Keratinocyte (primary cell): Measurements from ENCODE around the gene BTBD3.

Experiments
- CTCF ChIP-seq, 3 experiments: IDR thresholded peaks in 1 of 3; conservative IDR thresholded peaks in 1 of 3; optimal IDR thresholded peaks in 1 of 3; 2 replicates in 2 of 3; 3 replicates in 1 of 3; pipeline versions ENCODE3 to v1.5.1; 2011; ENCODE audit warnings: low read length in 3 of 3, mild to moderate bottlenecking in 3 of 3, moderate library complexity in 2 of 3, control low read depth in 1 of 3, inconsistent platforms in 1 of 3; ENCODE audit not compliant: insufficient read depth in 2 of 3; ENCODE audit errors: extremely low read depth in 1 of 3
- EZH2 ChIP-seq: IDR thresholded peaks from one replicate; pipeline ENCODE4 v1.6.1; 2012; ENCODE audit warnings: inconsistent platforms, mild to moderate bottlenecking, low read length, moderate library complexity

GRCh38 chr20:11948806-11949205, 31.1 kb downstream of the BTBD3 start:
- no peak for TF ChIP-seq CTCF (optimal IDR thresholded peaks at IDR 0.05 in 1 of 3, IDR thresholded peaks at IDR 0.05 in 1 of 3, conservative IDR thresholded peaks at IDR 0.05 in 1 of 3; ENCODE audit: extremely low read depth in 1 of 3, insufficient read depth in 2 of 3, low read length in 3 of 3)
- TF ChIP-seq EZH2, result no peak
